HG03064 (cell line): ENCODE data around the gene SCGB3A1.

ENCODE experiments used
- ATAC-seq: cut with Tn5 transposase; IDR thresholded peaks from one replicate; pipeline ENCODE4 v1.9.1; 2021; ENCODE audit warnings: low read depth; ENCODE audit not compliant: unreplicated experiment

Gene SCGB3A1

DNA sequence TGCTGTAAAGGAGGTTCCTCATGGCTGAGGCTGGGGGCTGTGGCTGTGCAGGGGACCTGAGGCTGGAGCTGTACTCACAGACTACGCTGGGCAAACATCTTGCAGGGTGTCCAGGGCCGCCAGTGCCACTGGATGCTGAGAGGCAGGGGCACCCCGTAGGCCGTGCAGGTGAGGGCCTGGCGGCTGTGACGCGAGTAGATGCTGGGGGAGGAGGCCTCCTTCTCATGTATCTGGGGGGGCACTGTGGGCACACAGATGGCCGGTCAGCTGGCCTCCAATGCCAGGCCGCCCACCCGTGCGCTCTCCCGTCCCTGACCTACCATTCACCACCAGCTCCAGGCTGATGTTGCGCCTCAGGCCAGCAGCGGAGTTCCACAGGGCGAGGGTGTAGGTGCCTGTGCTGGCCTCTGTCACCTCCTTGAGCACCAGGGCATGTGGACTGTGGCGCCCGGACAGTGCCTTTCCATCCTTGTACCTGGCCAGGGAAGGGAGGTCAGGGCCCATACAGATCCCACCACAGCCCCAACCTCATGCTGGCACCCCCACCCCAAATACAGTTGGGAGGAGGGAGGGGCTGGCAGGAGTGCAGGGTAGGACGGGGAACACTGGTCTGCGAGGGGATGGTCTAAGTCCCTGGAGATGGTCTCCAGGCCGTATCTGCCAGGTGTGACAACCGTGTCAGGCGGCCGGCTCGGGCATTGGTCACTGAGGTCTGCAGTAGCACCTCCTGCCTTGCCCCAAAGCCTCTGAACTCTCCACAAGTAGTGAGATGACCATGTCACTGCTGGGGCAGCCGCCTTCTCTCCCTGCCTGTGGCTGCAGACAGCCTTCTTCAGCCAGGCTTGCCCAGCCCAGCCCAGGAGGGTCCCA, 34.7 kb upstream of the SCGB3A1 start:
- ATAC-seq = no peak

GRCh38 chr5:180625125-180625790, 34.0 kb upstream of the SCGB3A1 start:
- ATAC-seq = no peak

DNA sequence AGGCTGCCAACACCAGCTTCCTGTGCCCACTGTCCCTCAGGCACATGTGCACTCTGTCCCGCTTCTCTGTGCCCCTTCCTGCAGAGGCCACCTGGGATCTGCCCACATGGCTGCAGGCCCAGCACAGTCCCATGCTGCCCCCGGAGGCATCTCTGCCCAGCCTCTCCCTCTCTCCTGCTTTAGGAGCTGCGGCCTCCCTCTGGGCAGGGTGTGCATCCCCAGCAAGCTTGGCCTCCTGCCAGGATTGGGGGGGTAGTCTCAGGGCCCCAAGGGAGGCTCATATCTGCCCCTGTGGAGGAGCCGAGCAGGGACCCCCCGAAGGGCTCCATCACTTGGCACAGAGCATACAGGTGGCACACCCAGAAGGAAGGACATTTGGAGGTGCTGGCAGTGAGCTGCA, 33.3 kb upstream of the SCGB3A1 start:
- no peak for ATAC-seq

DNA sequence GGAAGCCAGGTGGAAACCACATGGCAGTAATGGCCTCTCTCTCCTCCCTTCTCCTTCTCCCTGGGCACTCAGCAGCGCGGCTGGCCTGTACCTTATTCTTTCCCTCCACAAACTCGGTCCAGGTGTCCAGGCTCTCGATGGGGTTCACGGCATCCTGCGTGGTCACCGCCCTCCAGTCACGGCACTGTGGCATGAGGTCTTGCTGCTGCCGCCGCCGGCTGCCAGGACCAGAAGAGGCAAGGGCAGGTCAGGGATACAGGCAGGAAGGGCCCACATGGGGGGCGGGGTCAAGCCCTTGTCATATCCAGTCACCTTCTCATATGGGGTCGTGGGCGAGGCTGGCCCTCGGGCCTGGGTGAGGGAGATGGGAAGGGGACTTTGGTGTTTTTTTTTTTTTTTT, 32.5 kb upstream of the SCGB3A1 start:
- ATAC-seq = no peak

DNA sequence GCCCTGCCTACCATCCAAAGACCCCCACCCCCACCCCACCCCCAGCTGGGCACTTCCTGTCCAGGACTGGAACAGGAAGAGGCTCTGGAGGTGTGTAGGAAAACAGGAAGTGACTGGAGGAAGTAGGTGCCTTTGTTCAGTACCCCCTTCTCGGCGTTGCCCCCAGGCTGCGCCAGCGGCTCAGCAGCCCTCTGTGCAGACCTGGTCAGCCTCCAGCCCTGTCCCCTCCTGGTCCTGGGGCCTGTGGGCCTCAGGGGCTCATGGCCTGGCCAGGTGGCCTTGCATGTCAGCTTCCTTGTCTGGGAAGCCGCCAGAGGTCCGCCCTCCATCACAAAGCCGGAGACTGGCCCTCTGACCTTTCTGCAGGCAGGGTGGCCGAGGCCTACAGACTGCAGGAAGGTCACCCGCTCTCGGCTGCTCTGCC, 32.1 kb upstream of the SCGB3A1 start:
- ATAC-seq = no peak

DNA sequence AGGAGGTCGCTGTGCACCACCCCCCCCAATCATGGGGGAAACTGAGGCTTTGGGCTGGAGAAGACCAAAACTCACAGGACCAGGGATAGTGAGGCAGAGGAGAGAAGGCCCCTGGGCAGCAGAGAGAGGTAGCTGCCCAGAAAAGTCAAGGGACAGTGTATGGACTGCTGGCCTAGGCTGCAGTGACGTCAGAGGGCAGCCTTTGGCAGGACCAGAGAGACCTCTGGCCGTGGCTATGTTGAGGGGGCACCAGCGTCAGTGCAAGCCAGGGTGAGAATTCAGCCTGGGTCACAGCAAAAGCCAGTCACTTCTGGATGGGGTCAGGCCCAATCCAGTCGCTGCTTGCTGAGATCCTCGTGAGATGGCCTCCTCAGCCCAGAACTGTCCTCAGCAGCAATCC, 31.6 kb upstream of the SCGB3A1 start:
- no peak for ATAC-seq

GRCh38 chr5:180621311-180621710, 30.0 kb upstream of the SCGB3A1 start:
- no peak for ATAC-seq

DNA sequence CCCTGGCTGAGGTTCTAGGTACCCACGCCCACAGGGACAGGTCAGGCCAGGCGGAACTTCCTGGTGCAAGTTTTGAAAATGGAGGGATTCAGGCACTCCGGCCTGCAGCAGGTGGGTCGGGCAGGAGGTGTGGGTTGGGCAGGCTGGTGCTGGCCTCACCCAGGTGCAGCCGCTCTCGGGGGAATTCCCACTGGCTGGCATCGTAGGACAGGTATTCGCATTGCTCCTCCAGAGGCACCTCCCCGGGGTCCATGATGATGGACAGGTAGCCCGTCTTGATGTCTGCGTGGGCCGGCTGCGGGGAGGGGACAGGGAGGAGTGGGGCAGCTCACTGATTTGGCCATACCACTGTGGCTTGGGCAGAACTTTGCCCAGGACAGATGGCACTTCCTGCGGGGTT, 28.7 kb upstream of the SCGB3A1 start:
- ATAC-seq = no peak

GRCh38 chr5:180619563-180619915, 28.2 kb upstream of the SCGB3A1 start:
- no peak for ATAC-seq

- ATAC-seq = no peak
Measured at GRCh38 chr5:180618829-180619562, 27.7 kb upstream of the SCGB3A1 start.

DNA sequence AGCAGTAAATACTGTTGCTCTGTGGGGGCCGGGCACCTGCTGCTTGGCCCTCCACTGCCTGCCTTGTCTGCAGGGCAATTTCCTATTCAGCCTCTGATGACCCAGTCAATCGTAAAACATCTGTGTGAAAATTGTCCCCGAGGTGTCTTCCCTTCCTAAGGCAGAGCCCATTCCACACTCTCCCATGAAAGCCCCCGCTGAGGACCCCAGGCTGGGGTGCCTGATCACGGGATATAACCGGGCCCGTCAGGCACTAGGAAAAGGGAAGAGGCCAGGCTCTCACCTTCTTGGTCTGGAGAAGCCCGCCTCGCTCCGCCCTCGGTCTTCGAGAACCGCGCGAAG, 27.2 kb upstream of the SCGB3A1 start:
- no peak for ATAC-seq

- ATAC-seq = no peak
Measured at GRCh38 chr5:180613814-180614188, 22.5 kb upstream of the SCGB3A1 start.

GRCh38 chr5:180613188-180613813, 22.0 kb upstream of the SCGB3A1 start:
- ATAC-seq = no peak

DNA sequence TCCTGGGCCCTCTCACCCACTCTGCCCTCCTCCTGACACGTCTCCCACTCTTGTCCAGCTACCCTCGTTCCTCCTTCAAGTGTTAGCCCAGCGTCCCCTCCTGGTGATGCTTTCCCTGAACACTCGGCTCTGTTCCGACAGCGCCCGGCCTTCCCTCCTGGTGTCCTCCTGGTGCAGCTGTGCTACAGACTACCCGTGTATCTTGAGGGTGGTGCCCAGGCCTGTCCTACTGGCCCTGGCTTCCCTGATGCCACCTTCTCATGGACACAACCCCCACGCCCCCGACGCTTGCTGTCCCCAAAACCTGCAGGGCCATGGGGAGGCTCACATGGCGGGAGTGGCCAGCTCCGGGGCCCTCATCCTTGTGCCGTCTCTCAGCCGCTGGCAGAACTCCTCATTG, 21.4 kb upstream of the SCGB3A1 start:
- no peak for ATAC-seq

- ATAC-seq = no peak
Measured at GRCh38 chr5:180611140-180611850, 20.0 kb upstream of the SCGB3A1 start.

- ATAC-seq = no peak
Measured at GRCh38 chr5:180609817-180610550, 18.7 kb upstream of the SCGB3A1 start.

- no peak for ATAC-seq
Measured at GRCh38 chr5:180609386-180609785, 18.1 kb upstream of the SCGB3A1 start.

DNA sequence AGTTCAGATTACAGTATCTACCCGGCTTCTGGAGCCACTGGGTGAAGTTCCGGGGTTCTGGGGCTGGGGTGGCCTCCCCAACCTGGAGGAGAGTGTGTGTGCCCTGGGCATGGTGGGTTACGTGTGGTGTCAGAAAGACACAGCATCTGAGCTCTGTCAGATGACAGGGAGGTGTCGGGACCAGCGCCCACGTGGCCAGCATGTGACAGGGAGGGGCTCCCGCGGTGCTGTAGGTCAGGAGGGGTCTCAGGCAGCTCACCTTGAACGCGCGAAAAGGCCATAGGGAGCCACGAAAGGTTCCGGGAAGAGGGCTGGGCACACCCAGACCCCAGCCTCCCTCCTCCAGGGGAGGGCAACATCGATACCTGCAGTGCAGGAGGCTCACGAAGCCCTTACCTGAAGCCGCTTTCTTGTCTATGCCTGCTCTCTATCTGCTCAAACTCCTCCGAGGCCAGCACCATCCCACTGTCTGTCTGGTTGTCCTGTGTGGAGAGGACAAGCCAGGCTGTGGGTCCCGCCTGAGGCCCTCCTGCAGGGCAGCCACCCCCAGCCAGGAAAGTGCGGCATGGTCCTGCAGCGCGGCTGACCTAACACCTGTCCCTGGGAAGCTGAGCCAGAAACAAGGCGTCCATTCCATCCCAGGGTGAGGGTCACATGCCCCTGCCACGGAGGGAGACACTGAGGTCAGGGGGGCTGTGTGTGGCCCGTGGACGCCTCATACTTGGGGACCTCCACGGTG, 17.4 kb upstream of the SCGB3A1 start:
- ATAC-seq = no peak

DNA sequence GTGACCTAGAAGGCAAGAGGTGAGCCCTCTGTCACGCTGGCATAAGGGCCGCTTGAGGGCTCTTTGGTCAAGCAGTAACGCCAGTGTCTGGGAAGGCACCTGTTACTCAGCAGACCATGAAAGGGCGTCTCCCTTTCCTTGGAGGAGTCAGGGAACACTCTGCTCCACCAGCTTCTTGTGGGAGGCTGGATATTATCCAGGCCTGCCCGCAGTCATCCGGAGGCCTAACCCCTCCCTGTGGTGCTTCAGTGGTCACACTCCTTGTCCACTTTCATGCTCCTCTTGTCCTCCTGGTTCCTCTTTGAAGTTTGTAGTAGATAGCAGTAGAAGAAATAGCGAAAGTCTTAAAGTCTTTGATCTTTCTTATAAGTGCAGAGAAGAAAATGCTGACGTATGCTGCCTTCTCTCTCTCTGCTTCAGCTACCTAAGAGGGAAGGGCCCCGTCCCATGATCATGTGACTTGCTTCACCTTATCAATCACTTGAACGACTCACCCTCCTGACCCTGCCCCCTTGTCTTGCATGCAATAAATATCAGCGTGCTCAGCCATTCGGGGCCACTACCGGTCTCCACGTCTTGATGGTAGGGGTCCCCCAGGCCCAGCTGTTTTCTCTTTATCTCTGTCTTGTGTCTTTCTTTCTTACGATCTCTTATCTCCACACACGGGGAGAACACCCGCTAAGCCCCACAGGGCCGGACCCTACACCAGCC, 16.7 kb upstream of the SCGB3A1 start:
- ATAC-seq = no peak
